GM08714 (cell line): ENCODE measurements around the gene RALGPS2.
"Not testable (repeated sequence)": the region's sequence is repeated elsewhere in the genome, so short reads cannot be mapped to it uniquely, and the experiment has no call there.

Experiments
- H3K4me3 ChIP-seq: fragments of 200-500 bp; sonication (Bioruptor generic); 2 replicates; pipeline ENCODE4 v1.5.1; 2014; ENCODE audit warnings: mild to moderate bottlenecking, low read length, inconsistent platforms
- ZNF274 ChIP-seq: IDR thresholded peaks from 2 replicates; pipeline ENCODE4 v1.6.1; 2012; ENCODE audit warnings: mild to moderate bottlenecking, low read depth, low read length

The RALGPS2 gene

GRCh38 chr1:178784131-178784536 is 59.1 kb downstream of the RALGPS2 start:
- H3K4me3 ChIP-seq = no peak overlapping the region
- no peak for TF ChIP-seq ZNF274

- no peak for TF ChIP-seq ZNF274
- no peak overlapping the region for H3K4me3 ChIP-seq
Measured at GRCh38 chr1:178792394-178792793, 67.3 kb downstream of the RALGPS2 start.

GRCh38 chr1:178796013-178796412 is 71.0 kb downstream of the RALGPS2 start:
- no peak for TF ChIP-seq ZNF274
- H3K4me3 ChIP-seq = no peak overlapping the region

- TF ChIP-seq ZNF274 = no peak
- no peak overlapping the region for H3K4me3 ChIP-seq
Measured at GRCh38 chr1:178797590-178797989, 72.5 kb downstream of the RALGPS2 start.

GRCh38 chr1:178798232-178798861 is 73.3 kb downstream of the RALGPS2 start:
- TF ChIP-seq ZNF274 = no peak
- no peak overlapping the region for H3K4me3 ChIP-seq

GRCh38 chr1:178802873-178803272 is 77.8 kb downstream of the RALGPS2 start:
- no peak overlapping the region for H3K4me3 ChIP-seq
- no peak for TF ChIP-seq ZNF274

GRCh38 chr1:178806665-178807300 is 81.7 kb downstream of the RALGPS2 start:
- H3K4me3 ChIP-seq = no peak overlapping the region
- TF ChIP-seq ZNF274 = no peak

- TF ChIP-seq ZNF274 = no peak
- no peak overlapping the region for H3K4me3 ChIP-seq
Measured at GRCh38 chr1:178808529-178808928, 83.5 kb downstream of the RALGPS2 start.

GRCh38 chr1:178810585-178810984 is 85.5 kb downstream of the RALGPS2 start:
- TF ChIP-seq ZNF274 = no peak
- no peak overlapping the region for H3K4me3 ChIP-seq

- TF ChIP-seq ZNF274 = no peak
- no peak overlapping the region for H3K4me3 ChIP-seq
Measured at GRCh38 chr1:178818416-178818815, 93.4 kb downstream of the RALGPS2 start.

GRCh38 chr1:178819123-178819522 is 94.1 kb downstream of the RALGPS2 start:
- no peak overlapping the region for H3K4me3 ChIP-seq
- no peak for TF ChIP-seq ZNF274

- TF ChIP-seq ZNF274 = no peak
- H3K4me3 ChIP-seq = no peak overlapping the region
Measured at GRCh38 chr1:178821134-178821866, 96.3 kb downstream of the RALGPS2 start.

GRCh38 chr1:178825167-178825566 is 100.1 kb downstream of the RALGPS2 start:
- TF ChIP-seq ZNF274 = no peak
- no peak overlapping the region for H3K4me3 ChIP-seq

- no peak for TF ChIP-seq ZNF274
Measured at GRCh38 chr1:178844436-178844835, 119.4 kb downstream of the RALGPS2 start.

GRCh38 chr1:178846306-178846705 is 121.3 kb downstream of the RALGPS2 start:
- H3K4me3 ChIP-seq = no peak overlapping the region
- no peak for TF ChIP-seq ZNF274

More at GRCh38 chr1:178844436-178844835, 119.4 kb downstream of the RALGPS2 start:
- H3K4me3 ChIP-seq = no peak overlapping the region

GRCh38 chr1:178847396-178847849 is 122.4 kb downstream of the RALGPS2 start:
- H3K4me3 ChIP-seq = no peak overlapping the region
- TF ChIP-seq ZNF274 = no peak

GRCh38 chr1:178847919-178848318 is 122.9 kb downstream of the RALGPS2 start:
- not testable (repeated sequence) for H3K4me3 ChIP-seq
